HG03103 (cell line): Measurements from ENCODE around the gene TCF15.
"Not testable (repeated sequence)": the region's sequence is repeated elsewhere in the genome, so short reads cannot be mapped to it uniquely, and the experiment has no call there.

Source experiments
- ATAC-seq: cut with Tn5 transposase; IDR thresholded peaks from one replicate; pipeline ENCODE4 v1.9.1; 2021; ENCODE audit warnings: low read depth; ENCODE audit not compliant: unreplicated experiment

The TCF15 gene

GRCh38 chr20:642398-643174 lies 32.5 kb upstream of the TCF15 start:
- ATAC-seq = no peak

GRCh38 chr20:642013-642397 lies 31.9 kb upstream of the TCF15 start:
- not testable (repeated sequence) for ATAC-seq

GRCh38 chr20:641516-641875 lies 31.4 kb upstream of the TCF15 start:
- ATAC-seq = no peak

- no peak for ATAC-seq
Measured at GRCh38 chr20:640674-641515, 30.8 kb upstream of the TCF15 start.

- ATAC-seq = no peak
Measured at GRCh38 chr20:638579-638978, 28.5 kb upstream of the TCF15 start.

GRCh38 chr20:637559-637958 lies 27.4 kb upstream of the TCF15 start:
- ATAC-seq = no peak

- ATAC-seq = no peak
Measured at GRCh38 chr20:635893-636338, 25.8 kb upstream of the TCF15 start.

GRCh38 chr20:635028-635892 lies 25.2 kb upstream of the TCF15 start:
- no peak for ATAC-seq

- no peak for ATAC-seq
Measured at GRCh38 chr20:634148-634925, 24.2 kb upstream of the TCF15 start.

GRCh38 chr20:631101-631500 lies 21.0 kb upstream of the TCF15 start:
- ATAC-seq = no peak

- ATAC-seq = no peak
Measured at GRCh38 chr20:626579-626978, 16.5 kb upstream of the TCF15 start.

- no peak for ATAC-seq
Measured at GRCh38 chr20:625360-625932, 15.3 kb upstream of the TCF15 start.

- no peak for ATAC-seq
Measured at GRCh38 chr20:623704-624103, 13.6 kb upstream of the TCF15 start.

- no peak for ATAC-seq
Measured at GRCh38 chr20:623021-623420, 12.9 kb upstream of the TCF15 start.

GRCh38 chr20:622161-622560 lies 12.1 kb upstream of the TCF15 start:
- no peak for ATAC-seq

- ATAC-seq = no peak
Measured at GRCh38 chr20:621125-621756, 11.1 kb upstream of the TCF15 start.

- ATAC-seq = no peak
Measured at GRCh38 chr20:620246-620645, 10.1 kb upstream of the TCF15 start.

- no peak for ATAC-seq
Measured at GRCh38 chr20:618980-619379, 8.9 kb upstream of the TCF15 start.

GRCh38 chr20:617934-618690 lies 8.0 kb upstream of the TCF15 start:
- no peak for ATAC-seq
